Stomach smooth muscle (tissue), 2 donors: ENCODE data around the gene KIFAP3.
A peak's percentile ranks its signal among the peaks of the same experiment; 100 is the strongest.

Experiments used
- H3K27ac ChIP-seq: one replicate; pipeline ENCODE4 v1.7.0; 2013; ENCODE audit warnings: mild to moderate bottlenecking, low read length, inconsistent platforms
- H3K27me3 ChIP-seq, 2 donors: one replicate each; pipeline ENCODE4 v1.7.0; 2013; ENCODE audit warnings: low read length in 2 of 2; ENCODE audit not compliant: insufficient read depth in 2 of 2, control insufficient read depth in 1 of 2
- H3K36me3 ChIP-seq, 2 donors: one replicate each; pipeline ENCODE4 v1.7.0; 2013; ENCODE audit warnings: low read length in 2 of 2; ENCODE audit not compliant: control insufficient read depth in 2 of 2, insufficient read depth in 2 of 2
- H3K4me1 ChIP-seq: one replicate; pipeline ENCODE4 v1.7.0; 2013; ENCODE audit warnings: low read length; ENCODE audit not compliant: control insufficient read depth, insufficient read depth
- H3K4me3 ChIP-seq, 2 donors: one replicate each; pipeline ENCODE4 v1.7.0; 2013; ENCODE audit warnings: low read length in 2 of 2
- H3K9ac ChIP-seq, 2 donors: one replicate each; pipeline ENCODE4 v1.7.0; 2013; ENCODE audit warnings: low read length in 2 of 2, mild to moderate bottlenecking in 1 of 2
- H3K9me3 ChIP-seq, 2 donors: one replicate each; pipeline ENCODE4 v1.7.0; 2013; ENCODE audit warnings: low read length in 2 of 2; ENCODE audit not compliant: control insufficient read depth in 2 of 2
- donor health status: healthy.
- donor health status: Pancreatic carcinoma.

Gene KIFAP3

GRCh38 chr1:169902751-169903150 is 171.7 kb downstream of the KIFAP3 start:
- Histone ChIP-seq H3K9me3 (no peaks in the 10 kb centered on the region), H3K27me3 (peaks cover 2 to 5% of the 10 kb centered on the region in 2 donors), H3K4me3 (no peak overlapping the region), H3K27ac (no peak overlapping the region), H3K9ac (no peak overlapping the region), H3K36me3 (no peaks in the 10 kb centered on the region), H3K4me1 (no peaks in the 10 kb centered on the region)

- Histone ChIP-seq H3K27me3 (peaks cover 2 to 7% of the 10 kb centered on the region in 2 donors), H3K9ac (no peak overlapping the region), H3K4me3 (no peak overlapping the region), H3K4me1 (no peaks in the 10 kb centered on the region), H3K27ac (no peak overlapping the region), H3K9me3 (no peaks in the 10 kb centered on the region), H3K36me3 (no peaks in the 10 kb centered on the region)
Observed at GRCh38 chr1:169901115-169901514, 173.4 kb downstream of the KIFAP3 start.

- H3K27me3 ChIP-seq = peaks cover 2 to 7% of the 10 kb centered on the region in 2 donors
- no peak overlapping the region for H3K9ac ChIP-seq
- no peaks in the 10 kb centered on the region for H3K4me1 ChIP-seq
- H3K36me3 ChIP-seq = no peaks in the 10 kb centered on the region
- no peaks in the 10 kb centered on the region for H3K9me3 ChIP-seq
- no peak overlapping the region for H3K4me3 ChIP-seq
- no peak overlapping the region for H3K27ac ChIP-seq
Observed at GRCh38 chr1:169900571-169900970, 173.9 kb downstream of the KIFAP3 start.

GRCh38 chr1:169899519-169900217 is 174.8 kb downstream of the KIFAP3 start:
- no peaks in the 10 kb centered on the region for H3K4me1 ChIP-seq
- no peaks in the 10 kb centered on the region for H3K36me3 ChIP-seq
- H3K4me3 ChIP-seq = no peak overlapping the region
- H3K9me3 ChIP-seq = no peaks in the 10 kb centered on the region
- H3K27ac ChIP-seq = no peak overlapping the region
- H3K27me3 ChIP-seq = peaks cover 2 to 7% of the 10 kb centered on the region in 2 donors
- H3K9ac ChIP-seq = no peak overlapping the region

GRCh38 chr1:169896013-169896412 is 178.5 kb downstream of the KIFAP3 start:
- Histone ChIP-seq H3K4me1 (peaks cover 8% of the 10 kb centered on the region), H3K27me3 (peaks cover 0 to 4% of the 10 kb centered on the region in 2 donors), H3K27ac (no peak overlapping the region), H3K4me3 (no peak overlapping the region), H3K9me3 (no peaks in the 10 kb centered on the region), H3K36me3 (no peaks in the 10 kb centered on the region), H3K9ac (no peak overlapping the region)

GRCh38 chr1:169894424-169895145 is 179.9 kb downstream of the KIFAP3 start:
- H3K27ac ChIP-seq = peak overlapping the region; percentile 98
- H3K36me3 ChIP-seq = no peaks in the 10 kb centered on the region
- H3K9ac ChIP-seq = peak overlapping the region; percentile 91 to 93
- peak overlapping the region; percentile 76 to 91 for H3K4me3 ChIP-seq
- peaks cover 0 to 2% of the 10 kb centered on the region in 2 donors for H3K27me3 ChIP-seq
- no peaks in the 10 kb centered on the region for H3K9me3 ChIP-seq
- H3K4me1 ChIP-seq = peaks cover 10% of the 10 kb centered on the region

GRCh38 chr1:169893645-169894423 is 180.7 kb downstream of the KIFAP3 start, which contains the start of gene SCYL3:
Gene SCYL3, minus strand, starts transcription at chr1:169893896. Its CDS starts 5,056 bp downstream, at chr1:169888840.
- Histone ChIP-seq H3K4me3 (peak within 1 kb of the TSS; percentile 76 to 91), H3K4me1 (peaks cover 10% of the 10 kb centered on the region), H3K27me3 (peaks cover 0 to 2% of the 10 kb centered on the region in 2 donors), H3K9ac (peak within 1 kb of the TSS; percentile 91 to 93), H3K9me3 (no peaks in the 10 kb centered on the region), H3K27ac (peak within 1 kb of the TSS; percentile 98), H3K36me3 (no peaks in the 10 kb centered on the region)

- H3K9ac ChIP-seq = peak overlapping the region; percentile 89 to 91
- no peaks in the 10 kb centered on the region for H3K9me3 ChIP-seq
- peaks cover 10% of the 10 kb centered on the region for H3K4me1 ChIP-seq
- peaks cover 0 to 2% of the 10 kb centered on the region in 2 donors for H3K27me3 ChIP-seq
- H3K4me3 ChIP-seq = peak overlapping the region; percentile 59 to 91
- peak overlapping the region; percentile 98 for H3K27ac ChIP-seq
- peaks cover 0 to 1% of the 10 kb centered on the region in 2 donors for H3K36me3 ChIP-seq
Observed at GRCh38 chr1:169892927-169893644, 181.4 kb downstream of the KIFAP3 start.

- Histone ChIP-seq H3K9me3 (no peaks in the 10 kb centered on the region), H3K36me3 (peaks cover 0 to 3% of the 10 kb centered on the region in 2 donors), H3K4me1 (peaks cover 10% of the 10 kb centered on the region), H3K4me3 (peak overlapping the region; percentile 59 to 91), H3K9ac (peak overlapping the region; percentile 89 to 91), H3K27me3 (peaks cover 0 to 2% of the 10 kb centered on the region in 2 donors), H3K27ac (peak overlapping the region; percentile 98)
Observed at GRCh38 chr1:169892176-169892926, 182.1 kb downstream of the KIFAP3 start.
